ENCODE measurements around the gene GALNT12.
A peak's percentile ranks its signal among the peaks of the same experiment; 100 is the strongest.

The GALNT12 gene

GRCh38 chr9:98790134-98790841 is 17.2 kb upstream of the GALNT12 start:
- no peak overlapping the region for H3K4me3 Mint-ChIP-seq
- H3K27me3 Mint-ChIP-seq: no peaks in the 10 kb centered on the region
- peaks cover 10 to 17% of the 10 kb centered on the region in 2 donors for H3K36me3 Mint-ChIP-seq
- H3K9me3 Mint-ChIP-seq: no peaks in the 10 kb centered on the region
- no peak overlapping the region for H3K27ac Mint-ChIP-seq
- ATAC-seq (replicated peaks) (no peak), DNase-seq (no peak)
- H3K4me1 Mint-ChIP-seq: peaks cover 9 to 24% of the 10 kb centered on the region in 2 donors

DNA sequence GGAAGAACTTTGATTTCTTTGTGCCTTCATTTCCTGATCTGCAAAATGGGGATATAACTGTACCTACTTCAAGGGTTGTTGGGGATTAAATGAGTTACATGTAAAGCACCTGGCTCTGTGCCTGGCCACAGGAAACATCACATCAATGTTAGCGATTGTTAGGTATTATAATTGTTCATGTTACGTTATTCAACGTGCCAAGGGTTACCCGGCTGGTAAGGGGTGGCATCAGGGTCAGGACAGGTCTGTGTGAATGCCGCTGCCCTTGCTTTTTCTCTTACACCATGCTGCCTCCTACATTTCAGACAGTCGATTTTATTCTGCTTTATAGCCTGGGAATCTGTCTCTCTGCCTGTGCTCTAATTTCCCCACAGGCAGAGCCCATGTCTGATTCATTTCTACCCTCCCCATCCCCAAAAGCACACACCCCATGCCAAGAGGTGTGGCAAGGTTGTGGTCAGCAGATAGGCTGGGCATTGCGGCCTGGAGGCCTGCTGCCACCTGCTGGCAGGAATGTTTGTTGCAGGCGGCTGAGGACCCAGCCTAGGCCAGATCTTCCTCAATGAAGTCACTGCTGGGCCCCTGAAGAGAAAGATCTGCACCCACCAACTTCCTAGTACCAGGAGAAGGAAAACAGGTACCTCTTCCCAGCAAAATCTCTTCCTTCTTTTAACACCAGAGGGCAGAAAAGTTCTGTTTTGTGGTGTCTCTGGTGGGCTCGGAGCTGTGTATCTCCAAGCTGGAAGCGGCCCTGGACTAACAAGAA is 16.4 kb upstream of the GALNT12 start:
- no peak overlapping the region for H3K4me3 Mint-ChIP-seq
- no peak overlapping the region for H3K27ac Mint-ChIP-seq
- no peaks in the 10 kb centered on the region for H3K9me3 Mint-ChIP-seq
- DNase-seq (peak; percentile 49), ATAC-seq (replicated peaks) (peak; percentile 82 to 84)
- H3K4me1 Mint-ChIP-seq: peaks cover 14 to 30% of the 10 kb centered on the region in 2 donors
- H3K27me3 Mint-ChIP-seq: no peaks in the 10 kb centered on the region
- peaks cover 10 to 17% of the 10 kb centered on the region in 2 donors for H3K36me3 Mint-ChIP-seq

DNA sequence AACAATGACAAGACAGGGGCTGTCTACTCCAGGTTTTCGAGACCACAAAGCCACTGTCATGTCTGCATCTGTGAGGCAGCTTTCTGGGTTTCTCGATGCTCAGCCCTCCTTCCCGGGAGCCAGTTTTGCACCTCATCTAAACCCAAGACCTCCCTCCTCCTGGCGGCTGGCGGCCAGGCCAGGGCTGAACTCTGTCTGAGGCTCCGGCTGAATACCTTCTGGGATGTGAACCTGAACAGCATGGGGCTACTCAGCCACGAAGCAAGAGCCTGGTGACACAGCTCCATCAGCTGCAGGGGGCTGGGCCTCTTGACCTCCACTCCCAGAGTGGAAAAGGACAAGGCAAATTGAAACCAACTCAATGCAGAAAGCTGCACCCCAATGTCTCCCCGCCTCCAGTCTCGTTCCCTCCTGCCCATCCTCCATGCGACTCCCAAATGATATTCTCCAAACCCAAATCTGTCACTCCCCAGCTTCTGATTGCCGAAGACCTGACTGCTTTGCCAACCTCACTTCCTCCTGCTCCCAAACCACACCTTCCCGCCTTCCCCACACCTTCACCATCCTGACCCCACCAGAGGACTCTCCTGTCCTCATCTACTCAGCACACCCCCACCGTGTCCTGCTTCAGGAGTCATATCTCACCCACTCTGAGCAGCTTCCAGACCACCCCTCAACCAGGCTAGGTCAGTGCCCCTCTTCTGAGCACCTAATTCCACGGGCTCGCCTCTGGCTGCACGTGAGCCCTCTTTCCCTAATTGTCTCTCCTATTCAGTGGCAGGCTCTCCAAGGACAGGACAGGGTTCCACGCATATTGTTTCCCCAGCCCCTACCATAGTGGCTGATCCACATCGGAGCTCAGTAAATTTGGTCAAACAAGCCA is 15.6 kb upstream of the GALNT12 start:
- Mint-ChIP-seq H3K4me1 (peaks cover 14 to 33% of the 10 kb centered on the region in 2 donors), H3K27me3 (no peaks in the 10 kb centered on the region), H3K36me3 (peaks cover 10 to 17% of the 10 kb centered on the region in 2 donors), H3K4me3 (no peak overlapping the region), H3K9me3 (no peaks in the 10 kb centered on the region), H3K27ac (no peak overlapping the region)
- ATAC-seq (replicated peaks): no peak
- no peak for DNase-seq

DNA sequence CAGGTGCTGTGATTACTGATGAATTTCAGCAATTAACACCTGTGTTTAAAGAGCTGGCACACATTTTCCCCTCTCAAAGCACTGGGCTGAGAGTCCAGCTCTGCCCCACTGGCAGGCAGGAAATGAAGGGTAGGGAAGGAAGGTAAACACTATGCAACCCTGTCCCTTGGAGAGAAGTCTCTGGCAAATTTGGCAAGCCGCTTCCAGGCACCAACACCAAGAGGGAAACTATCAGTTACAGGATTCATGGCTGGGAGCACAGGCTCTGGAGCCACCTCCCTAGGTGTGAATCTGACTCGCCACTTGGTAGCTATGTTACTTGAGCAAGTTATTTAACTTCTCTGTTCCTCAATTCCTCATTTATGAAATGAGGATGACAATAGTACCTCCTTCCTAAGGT is 14.4 kb upstream of the GALNT12 start:
- H3K4me1 Mint-ChIP-seq: peaks cover 16 to 42% of the 10 kb centered on the region in 2 donors
- H3K36me3 Mint-ChIP-seq: peaks cover 6 to 12% of the 10 kb centered on the region in 2 donors
- H3K9me3 Mint-ChIP-seq: no peaks in the 10 kb centered on the region
- no peak for ATAC-seq (replicated peaks)
- DNase-seq: no peak
- no peaks in the 10 kb centered on the region for H3K27me3 Mint-ChIP-seq
- no peak overlapping the region for H3K4me3 Mint-ChIP-seq
- H3K27ac Mint-ChIP-seq: no peak overlapping the region

DNA sequence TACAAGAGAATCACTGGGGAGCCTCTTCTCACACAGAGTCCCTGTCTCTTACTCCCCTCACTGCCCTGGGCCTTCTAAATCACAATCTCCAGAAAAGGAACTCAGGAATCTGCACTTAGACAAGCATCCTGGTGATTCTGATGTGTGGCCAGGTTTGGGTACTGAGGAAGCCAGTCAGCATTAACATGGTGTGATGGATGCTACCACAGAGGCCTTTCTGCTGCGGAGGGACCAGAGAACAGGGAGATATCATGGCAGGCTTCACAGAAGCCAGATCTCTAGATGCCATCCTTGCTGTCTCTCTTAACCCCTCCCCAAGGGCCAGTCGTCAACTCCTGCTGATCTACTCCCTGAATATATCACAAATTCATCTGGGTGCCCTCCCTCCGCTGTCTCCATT is 12.7 kb upstream of the GALNT12 start:
- ATAC-seq (replicated peaks) (no peak), DNase-seq (no peak)
- Mint-ChIP-seq H3K4me3 (peak overlapping the region in 1 of 2 donors; percentile 97), H3K4me1 (peaks cover 16 to 42% of the 10 kb centered on the region in 2 donors), H3K36me3 (peaks cover 0 to 3% of the 10 kb centered on the region in 2 donors), H3K27me3 (no peaks in the 10 kb centered on the region), H3K9me3 (peaks cover 0 to 5% of the 10 kb centered on the region in 2 donors), H3K27ac (no peak overlapping the region)

DNA sequence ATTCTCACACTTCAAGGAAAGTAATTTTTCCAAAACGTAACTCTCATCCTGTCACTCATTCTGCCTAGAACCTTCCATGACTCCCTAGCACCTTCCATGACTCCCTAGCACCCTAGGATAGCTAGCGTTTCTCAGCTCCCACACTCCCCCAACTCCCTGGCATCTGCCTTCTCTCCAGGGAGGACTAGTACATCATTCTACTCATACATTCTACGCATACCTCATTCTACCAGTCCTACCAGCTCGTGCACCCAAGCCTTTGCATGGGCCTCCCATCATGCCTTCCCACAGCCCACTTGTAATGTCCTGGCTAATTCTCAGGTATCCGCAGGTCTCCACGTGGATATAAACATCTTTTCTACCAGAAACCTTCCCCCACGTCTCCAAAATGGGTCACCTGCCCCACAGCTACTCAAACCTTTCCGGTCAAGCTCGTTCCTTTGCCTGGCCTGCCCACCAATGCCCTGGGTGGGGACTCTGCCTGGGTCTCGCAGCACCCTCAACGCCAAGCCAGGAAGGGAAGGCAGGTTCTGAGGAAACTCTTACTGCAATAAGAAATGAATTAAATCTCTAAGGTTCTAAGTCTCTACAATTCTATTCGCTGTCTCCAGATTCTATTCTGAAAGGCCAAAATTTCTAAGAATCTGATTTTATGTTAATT is 12.0 kb upstream of the GALNT12 start:
- peak overlapping the region; percentile 60 to 97 for H3K4me3 Mint-ChIP-seq
- no peaks in the 10 kb centered on the region for H3K27me3 Mint-ChIP-seq
- no peak for DNase-seq
- H3K27ac Mint-ChIP-seq: no peak overlapping the region
- ATAC-seq (replicated peaks): no peak
- peaks cover 16 to 42% of the 10 kb centered on the region in 2 donors for H3K4me1 Mint-ChIP-seq
- peaks cover 0 to 5% of the 10 kb centered on the region in 2 donors for H3K9me3 Mint-ChIP-seq
- H3K36me3 Mint-ChIP-seq: peaks cover 0 to 3% of the 10 kb centered on the region in 2 donors

- H3K4me3 Mint-ChIP-seq: peak overlapping the region; percentile 60 to 97
- peaks cover 0 to 5% of the 10 kb centered on the region in 2 donors for H3K9me3 Mint-ChIP-seq
- H3K27ac Mint-ChIP-seq: no peak overlapping the region
Observed at GRCh38 chr9:98795970-98796363, 11.5 kb upstream of the GALNT12 start.

GRCh38 chr9:98796364-98797101 is 10.9 kb upstream of the GALNT12 start, which contains the start of gene ANKS6:
Gene ANKS6, minus strand, starts transcription at chr9:98796555. Its CDS starts 64 bp downstream, at chr9:98796491.
- Mint-ChIP-seq H3K4me1 (peaks cover 14 to 34% of the 10 kb centered on the region in 2 donors), H3K4me3 (peak within 1 kb of the TSS; percentile 91 to 97), H3K36me3 (no peaks in the 10 kb centered on the region), H3K27me3 (no peaks in the 10 kb centered on the region), H3K9me3 (peaks cover 0 to 5% of the 10 kb centered on the region in 2 donors), H3K27ac (peak within 1 kb of the TSS; percentile 91)
- peak; percentile 92 to 95 for ATAC-seq (replicated peaks)
- peak; percentile 73 for DNase-seq

More at GRCh38 chr9:98795970-98796363, 11.5 kb upstream of the GALNT12 start:
- DNase-seq (no peak), ATAC-seq (replicated peaks) (peak; percentile 45 to 52)
- peaks cover 16 to 40% of the 10 kb centered on the region in 2 donors for H3K4me1 Mint-ChIP-seq
- no peaks in the 10 kb centered on the region for H3K27me3 Mint-ChIP-seq
- peaks cover 0 to 2% of the 10 kb centered on the region in 2 donors for H3K36me3 Mint-ChIP-seq

DNA sequence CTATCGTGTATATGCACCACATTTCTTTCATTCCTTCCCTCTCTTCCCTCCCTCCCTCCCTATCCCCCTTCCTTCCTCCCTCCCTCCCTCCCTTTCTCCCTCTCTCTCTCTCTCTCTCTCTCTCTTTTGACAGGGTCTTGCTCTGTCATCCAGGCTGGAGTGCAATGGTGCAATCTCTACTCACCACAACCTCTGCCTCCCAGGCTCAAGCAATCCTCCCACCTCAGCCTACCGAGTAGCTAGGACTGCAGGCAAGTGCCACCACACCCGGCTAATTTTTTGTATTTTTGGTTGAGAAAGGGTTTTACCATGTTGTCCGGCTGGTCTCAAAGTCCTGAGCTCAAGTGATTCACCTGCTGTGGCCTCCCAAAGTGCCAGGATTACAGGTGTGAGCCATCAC is 10.0 kb upstream of the GALNT12 start:
- ATAC-seq (replicated peaks): no peak
- H3K4me3 Mint-ChIP-seq: peak overlapping the region; percentile 39 to 64
- H3K36me3 Mint-ChIP-seq: no peaks in the 10 kb centered on the region

DNA sequence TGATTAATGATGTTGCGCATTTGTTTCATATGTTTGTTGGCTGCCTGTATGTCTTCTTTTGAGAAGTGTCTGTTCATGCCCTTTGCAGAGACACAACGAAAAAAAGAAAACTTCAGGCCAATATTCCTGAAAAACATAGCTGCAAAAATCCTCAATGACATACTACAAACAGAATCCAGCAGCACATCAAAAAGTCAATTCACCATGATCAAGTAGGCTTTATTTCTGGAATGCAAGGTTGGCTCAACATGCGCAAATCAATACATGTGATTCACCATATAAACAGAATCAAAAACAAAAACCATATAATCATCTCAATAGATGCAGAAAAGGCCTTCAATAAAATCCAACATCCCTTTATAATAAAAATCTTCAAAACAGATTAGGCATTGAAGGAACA is 9.2 kb upstream of the GALNT12 start:
- DNase-seq (no peak), ATAC-seq (replicated peaks) (no peak)
- Mint-ChIP-seq H3K4me1 (peaks cover 11 to 27% of the 10 kb centered on the region in 2 donors), H3K36me3 (no peaks in the 10 kb centered on the region), H3K27me3 (peaks cover 1 to 9% of the 10 kb centered on the region in 2 donors), H3K27ac (no peak overlapping the region), H3K9me3 (peaks cover 0 to 5% of the 10 kb centered on the region in 2 donors), H3K4me3 (no peak overlapping the region)

More for the DNA sequence above, 10.0 kb upstream of the GALNT12 start:
- H3K27ac Mint-ChIP-seq: no peak overlapping the region
- peaks cover 0 to 5% of the 10 kb centered on the region in 2 donors for H3K9me3 Mint-ChIP-seq
- H3K27me3 Mint-ChIP-seq: peaks cover 0 to 6% of the 10 kb centered on the region in 2 donors
- no peak for DNase-seq
- H3K4me1 Mint-ChIP-seq: peaks cover 11 to 27% of the 10 kb centered on the region in 2 donors

DNA sequence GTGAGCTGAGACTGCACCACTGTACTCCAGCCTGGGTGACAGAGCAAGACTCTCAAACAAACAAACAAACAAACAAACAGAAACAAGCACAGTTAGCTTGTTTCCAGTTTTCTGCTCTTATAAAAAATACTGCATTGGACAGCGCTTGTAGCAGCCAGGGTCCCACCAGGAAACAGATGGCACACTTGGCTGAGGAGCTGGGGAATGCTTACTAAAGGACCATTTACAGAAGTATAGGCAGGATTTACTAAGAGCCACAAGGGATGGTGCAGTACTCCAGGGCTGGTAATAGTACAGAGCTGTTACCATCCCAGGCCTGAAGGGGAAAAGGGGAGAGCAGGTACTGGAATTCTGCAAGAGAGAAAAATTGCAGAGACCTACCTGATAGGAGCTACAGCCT is 5.9 kb upstream of the GALNT12 start:
- Mint-ChIP-seq H3K4me3 (no peak overlapping the region), H3K9me3 (peaks cover 0 to 5% of the 10 kb centered on the region in 2 donors), H3K27ac (no peak overlapping the region), H3K36me3 (no peaks in the 10 kb centered on the region), H3K4me1 (peaks cover 3 to 12% of the 10 kb centered on the region in 2 donors), H3K27me3 (peaks cover 9 to 13% of the 10 kb centered on the region in 2 donors)
- no peak for DNase-seq
- ATAC-seq (replicated peaks): no peak

DNA sequence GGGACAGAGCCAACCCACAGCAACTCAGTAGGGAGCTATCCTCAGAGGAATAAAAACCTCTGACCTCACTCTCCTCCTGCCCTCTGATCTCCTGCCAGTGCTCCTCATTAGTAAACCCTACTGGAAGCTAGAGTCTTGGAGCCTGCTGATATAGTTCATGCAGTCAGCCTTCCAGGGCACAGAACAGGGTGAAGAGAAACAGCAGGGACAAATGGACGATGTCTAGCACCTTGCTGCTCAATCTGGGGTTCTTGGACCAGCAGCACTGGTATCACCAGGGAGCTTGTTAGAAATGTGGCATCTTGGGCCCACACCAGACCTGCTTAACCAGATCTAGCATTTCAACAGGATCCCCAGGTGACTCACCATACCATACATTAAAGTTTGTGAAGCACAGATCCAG is 5.5 kb upstream of the GALNT12 start:
- peaks cover 0 to 5% of the 10 kb centered on the region in 2 donors for H3K9me3 Mint-ChIP-seq
- peaks cover 9 to 13% of the 10 kb centered on the region in 2 donors for H3K27me3 Mint-ChIP-seq
- DNase-seq (no peak), ATAC-seq (replicated peaks) (no peak)
- H3K27ac Mint-ChIP-seq: no peak overlapping the region
- H3K4me1 Mint-ChIP-seq: peaks cover 3 to 10% of the 10 kb centered on the region in 2 donors
- H3K36me3 Mint-ChIP-seq: no peaks in the 10 kb centered on the region
- H3K4me3 Mint-ChIP-seq: no peak overlapping the region

- no peaks in the 10 kb centered on the region for H3K9me3 Mint-ChIP-seq
- no peak overlapping the region for H3K27ac Mint-ChIP-seq
- ATAC-seq (replicated peaks) (no peak), DNase-seq (no peak)
- H3K4me3 Mint-ChIP-seq: no peak overlapping the region
- H3K27me3 Mint-ChIP-seq: peaks cover 20 to 22% of the 10 kb centered on the region in 2 donors
- no peaks in the 10 kb centered on the region for H3K36me3 Mint-ChIP-seq
- H3K4me1 Mint-ChIP-seq: peaks cover 15 to 20% of the 10 kb centered on the region in 2 donors
Observed at GRCh38 chr9:98804083-98804482, 3.4 kb upstream of the GALNT12 start.

All from stimulated activated naive B cell treated with anti-CD40 and anti-IgM and Interleukin-4, amounts not matched to agents 10 μg/mL and 1 μg/mL and 100 μg/mL, for 72 hours (primary cell).